Fibroblast of lung (primary cell): ENCODE results near the gene ABCA13. TPM values are rescaled to one million over a fixed set of nuclear protein-coding genes. Genes with fewer than 3 reads are reported as not detected.

Experiments used
- DNase-seq, 2 donors: peaks; one replicate each; pipeline versions ENCODE4 v3.0.0 to v3.0.0-alpha.2; 2010; ENCODE audit warnings: low read depth in 2 of 2
- H2AFZ ChIP-seq: 2 replicates; pipeline ENCODE4 v1.5.1; 2012; ENCODE audit warnings: low read length, control low read depth, inconsistent platforms
- H3K27ac ChIP-seq: 2 replicates; pipeline ENCODE4 v1.5.1; 2011; ENCODE audit warnings: low read length, control low read depth; ENCODE audit not compliant: insufficient read depth
- H3K27me3 ChIP-seq: 2 replicates; pipeline ENCODE4 v1.5.1; 2011; ENCODE audit warnings: mild to moderate bottlenecking, low read length; ENCODE audit not compliant: control insufficient read depth, insufficient read depth
- H3K36me3 ChIP-seq: 2 replicates; pipeline ENCODE4 v1.5.1; 2011; ENCODE audit warnings: low read length; ENCODE audit not compliant: control insufficient read depth, insufficient read depth
- H3K4me1 ChIP-seq: 2 replicates; pipeline ENCODE4 v1.5.1; 2011; ENCODE audit warnings: low read length; ENCODE audit not compliant: control insufficient read depth, insufficient read depth; ENCODE audit errors: extremely low read depth
- H3K4me2 ChIP-seq: 2 replicates; pipeline ENCODE4 v1.5.1; 2011; ENCODE audit warnings: low read length, control low read depth; ENCODE audit not compliant: insufficient read depth; ENCODE audit errors: extremely low read depth
- H3K4me3 ChIP-seq, 4 experiments: fragments of 200-600 bp in 1 of 4; sonication (generic) in 1 of 4; replicated peaks in 1 of 4; 2 replicates each; pipeline ENCODE4 v1.5.1; 2011 to 2016; ENCODE audit warnings: low read length in 4 of 4, low read depth in 3 of 4, mild to moderate bottlenecking in 3 of 4, control low read depth in 2 of 4, inconsistent platforms in 1 of 4, mixed read lengths in 1 of 4; ENCODE audit not compliant: insufficient read depth in 1 of 4; ENCODE audit errors: control extremely low read depth in 1 of 4
- H3K79me2 ChIP-seq: 2 replicates; pipeline ENCODE4 v1.5.1; 2012; ENCODE audit warnings: mild to moderate bottlenecking, low read length, inconsistent platforms; ENCODE audit not compliant: control insufficient read depth, insufficient read depth
- H3K9ac ChIP-seq: 2 replicates; pipeline ENCODE4 v1.5.1; 2011; ENCODE audit warnings: mild to moderate bottlenecking, low read length, control low read depth; ENCODE audit not compliant: insufficient read depth
- H3K9me3 ChIP-seq: 2 replicates; pipeline ENCODE4 v1.5.1; 2012; ENCODE audit warnings: low read depth, low read length; ENCODE audit not compliant: control insufficient read depth, insufficient read depth
- H4K20me1 ChIP-seq: 2 replicates; pipeline ENCODE4 v1.5.1; 2011; ENCODE audit warnings: low read length; ENCODE audit not compliant: control insufficient read depth, insufficient read depth; ENCODE audit errors: extremely low read depth
- CTCF ChIP-seq, 2 donors: IDR thresholded peaks in 1 of 2; conservative IDR thresholded peaks in 1 of 2; 1 replicate in 1 of 2; 2 replicates in 1 of 2; pipeline ENCODE4 v1.5.1; 2011 to 2012; ENCODE audit warnings: low read length in 2 of 2, control low read depth in 1 of 2, inconsistent platforms in 1 of 2, low read depth in 1 of 2, mild to moderate bottlenecking in 1 of 2
- EZH2 ChIP-seq: IDR thresholded peaks from 2 replicates; pipeline ENCODE4 v1.5.1; 2012; ENCODE audit warnings: low read length, control low read depth, mild to moderate bottlenecking; ENCODE audit errors: missing control alignments
- polyA plus RNA-seq, 2 donors: library from polyadenylated mRNA; depleted of rRNA in 1 of 2; stranded (reverse) in 1 of 2; unstranded in 1 of 2; fragments of >200 nt; gene quantifications; 2 replicates each; pipeline ENCODE4 v1.2.1, GENCODE V29; 2011 to 2012; ENCODE audit warnings: missing spikeins in 1 of 2
- total RNA-seq: library from RNA; depleted of rRNA; stranded (reverse); fragments of >200 nt; gene quantifications from 2 replicates; pipeline ENCODE4 v1.2.1, GENCODE V29; 2014

ABCA13 gene
- total and polyA plus RNA-seq, 2 donors (not counting 1 experiment from before 2014, with no cell fraction given), result 0.08 to 10.9 TPM

- Histone ChIP-seq H3K27me3 (no peaks in the 10 kb centered on the region), H3K36me3 (no peaks in the 10 kb centered on the region), H3K27ac (no peak overlapping the region), H3K4me3 (no peak overlapping the region), H4K20me1 (no peaks in the 10 kb centered on the region), H3K9ac (no peak overlapping the region), H3K4me1 (peaks cover 4% of the 10 kb centered on the region), H3K79me2 (no peaks in the 10 kb centered on the region), H2AFZ (no peak overlapping the region), H3K9me3 (no peaks in the 10 kb centered on the region), H3K4me2 (no peak overlapping the region)
- TF ChIP-seq EZH2 (no peak), CTCF (conservative IDR thresholded peaks at IDR 0.05 in 1 of 2, IDR thresholded peaks at IDR 0.05 in 1 of 2; ENCODE audit: low read depth in 1 of 2, low read length in 2 of 2) (no peak)
- no peak for DNase-seq
These were observed 12.7 kb downstream of the ABCA13 start for GRCh38 chr7:48183965-48184364.

- no peak overlapping the region for H3K9ac ChIP-seq
- TF ChIP-seq CTCF (conservative IDR thresholded peaks at IDR 0.05 in 1 of 2, IDR thresholded peaks at IDR 0.05 in 1 of 2; ENCODE audit: low read depth in 1 of 2, low read length in 2 of 2) (no peak), EZH2 (no peak)
- H3K27ac ChIP-seq, result no peak overlapping the region
- no peaks in the 10 kb centered on the region for H3K79me2 ChIP-seq
- H3K27me3 ChIP-seq, result no peaks in the 10 kb centered on the region
- no peak overlapping the region for H2AFZ ChIP-seq
- no peaks in the 10 kb centered on the region for H3K9me3 ChIP-seq
- H3K4me2 ChIP-seq, result no peak overlapping the region
- no peaks in the 10 kb centered on the region for H3K36me3 ChIP-seq
- H3K4me3 ChIP-seq, result no peak overlapping the region
- no peaks in the 10 kb centered on the region for H4K20me1 ChIP-seq
- DNase-seq, result peak in 1 of 2 donors; percentile 64
- no peaks in the 10 kb centered on the region for H3K4me1 ChIP-seq
These were observed 17.7 kb downstream of the ABCA13 start for GRCh38 chr7:48188776-48189520.

GRCh38 chr7:48192996-48193395 is 21.7 kb downstream of the ABCA13 start:
- no peaks in the 10 kb centered on the region for H3K79me2 ChIP-seq
- no peak overlapping the region for H3K4me3 ChIP-seq

More at GRCh38 chr7:48192996-48193395, 21.7 kb downstream of the ABCA13 start:
- TF ChIP-seq EZH2, result no peak
- no peak for TF ChIP-seq CTCF (conservative IDR thresholded peaks at IDR 0.05 in 1 of 2, IDR thresholded peaks at IDR 0.05 in 1 of 2; ENCODE audit: low read depth in 1 of 2, low read length in 2 of 2)
- Histone ChIP-seq H3K27me3 (peaks cover 4% of the 10 kb centered on the region), H3K4me2 (no peak overlapping the region), H4K20me1 (no peaks in the 10 kb centered on the region), H3K36me3 (no peaks in the 10 kb centered on the region), H3K27ac (no peak overlapping the region), H3K9ac (no peak overlapping the region), H3K9me3 (no peaks in the 10 kb centered on the region), H3K4me1 (no peaks in the 10 kb centered on the region), H2AFZ (no peak overlapping the region)
- DNase-seq, result no peak
